Colonic mucosa (tissue), 4 donors: ENCODE data around the gene RASSF10. TPM values are rescaled to one million over a fixed set of nuclear protein-coding genes. Genes with fewer than 3 reads are reported as not detected.

Experiments used
- DNase-seq: peaks from one replicate; pipeline ENCODE4 v3.0.0-alpha.2; 2020
- H3K27ac ChIP-seq: fragments of 200-600 bp; one replicate; pipeline ENCODE4 v1.8.0; 2021
- H3K27me3 ChIP-seq: fragments of 200-600 bp; one replicate; pipeline ENCODE4 v1.8.0; 2021
- H3K36me3 ChIP-seq: fragments of 200-600 bp; one replicate; pipeline ENCODE4 v1.8.0; 2021
- H3K4me1 ChIP-seq: fragments of 200-600 bp; one replicate; pipeline ENCODE4 v1.8.0; 2021; ENCODE audit warnings: mild to moderate bottlenecking
- H3K4me3 ChIP-seq: fragments of 200-600 bp; one replicate; pipeline ENCODE4 v1.8.0; 2021
- H3K9ac ChIP-seq, 2 donors: one replicate each; pipeline ENCODE4 v1.7.0; 2013; ENCODE audit warnings: control low read depth in 2 of 2, low read depth in 2 of 2, low read length in 2 of 2
- H3K9me3 ChIP-seq: fragments of 200-600 bp; one replicate; pipeline ENCODE4 v1.8.0; 2021
- CTCF ChIP-seq: fragments of 200-600 bp; IDR thresholded peaks from one replicate; pipeline ENCODE4 v1.8.0; 2022; ENCODE audit warnings: antibody characterized with exemption, mild to moderate bottlenecking
- intact Hi-C: fragments of 100-400 bp; cut with DNase I; formaldehyde crosslinking; loops from one replicate; pipeline ENCODE4 v1.14.1; 2022
- total RNA-seq, 2 donors: library from RNA; stranded (reverse); fragmentation: NEBNext Ultra II Directional in 1 of 2; extraction: Animal tissue kit (Norgen Biotek cat#: 25700) in 1 of 2; gene quantifications; one replicate each; pipeline ENCODE4 v1.2.1, GENCODE V29; 2021
- donor health status: healthy.
- donor health status: DM: no; HTN: no; CAD: no.
- donor health status: DM: no; HTN: no; CAD: no.

RASSF10 gene
- total RNA-seq, 2 donors from 2014 or later: 1.4 to 4.7 TPM

DNA sequence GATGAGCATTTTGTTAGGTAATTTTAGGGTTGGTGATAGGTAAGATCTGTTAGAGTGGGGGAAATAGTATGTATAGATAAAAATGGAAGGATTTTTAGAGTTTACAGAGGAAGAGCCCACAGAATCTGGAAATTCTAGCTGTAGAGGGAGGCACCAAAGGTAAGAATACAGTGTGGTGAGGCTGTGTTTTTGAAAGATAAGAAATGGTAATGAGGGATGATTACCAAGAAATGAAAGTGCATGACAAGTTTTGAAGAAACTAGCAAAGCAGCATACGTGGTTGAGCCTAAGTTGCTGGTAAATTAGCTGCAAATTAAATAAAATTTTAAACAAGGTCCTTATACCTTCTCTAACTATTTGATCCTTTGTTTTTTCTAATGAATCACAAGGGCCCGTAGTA lies 14.6 kb upstream of the RASSF10 start:
- intact Hi-C loops: no loop called here

GRCh38 chr11:12995188-12995587 lies 13.9 kb upstream of the RASSF10 start:
- no peak overlapping the region for H3K4me3 ChIP-seq
- no peak for DNase-seq
- H3K27ac ChIP-seq: no peak overlapping the region
- no peaks in the 10 kb centered on the region for H3K27me3 ChIP-seq
- H3K36me3 ChIP-seq: no peaks in the 10 kb centered on the region
- TF ChIP-seq CTCF: no peak
- no peak overlapping the region for H3K9ac ChIP-seq
- no peaks in the 10 kb centered on the region for H3K9me3 ChIP-seq
- no peaks in the 10 kb centered on the region for H3K4me1 ChIP-seq
- intact Hi-C loops: no loop called here

More for the DNA sequence above, 14.6 kb upstream of the RASSF10 start:
- no peak for TF ChIP-seq CTCF
- Histone ChIP-seq H3K27me3 (no peaks in the 10 kb centered on the region), H3K4me3 (no peak overlapping the region), H3K9ac (no peak overlapping the region), H3K4me1 (no peaks in the 10 kb centered on the region), H3K9me3 (no peaks in the 10 kb centered on the region), H3K36me3 (no peaks in the 10 kb centered on the region), H3K27ac (no peak overlapping the region)
- no peak for DNase-seq

DNA sequence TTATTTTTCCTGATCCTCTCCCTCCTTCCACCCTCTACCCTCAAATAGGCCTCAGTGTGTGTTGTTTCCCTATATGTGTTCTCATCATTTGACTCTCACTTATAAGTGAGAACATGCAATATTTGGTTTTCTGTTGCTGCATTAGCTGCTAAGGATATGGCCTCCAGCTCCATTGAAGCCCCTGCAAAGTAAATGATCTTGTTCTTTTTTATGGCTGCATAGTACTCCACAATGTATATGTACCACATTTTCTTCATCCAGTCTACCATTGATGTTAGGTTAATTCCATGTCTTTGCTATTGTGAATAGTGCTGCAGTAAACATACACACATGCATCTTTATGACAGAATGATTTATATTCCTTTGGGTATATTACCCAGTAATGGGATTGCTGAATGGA lies 13.3 kb upstream of the RASSF10 start:
- Histone ChIP-seq H3K9ac (no peak overlapping the region), H3K36me3 (no peaks in the 10 kb centered on the region), H3K4me1 (no peaks in the 10 kb centered on the region), H3K4me3 (no peak overlapping the region), H3K27me3 (no peaks in the 10 kb centered on the region), H3K9me3 (no peaks in the 10 kb centered on the region), H3K27ac (no peak overlapping the region)
- DNase-seq: no peak
- intact Hi-C loops: no loop called here
- no peak for TF ChIP-seq CTCF

GRCh38 chr11:12997168-12997567 lies 11.9 kb upstream of the RASSF10 start:
- H3K27me3 ChIP-seq: no peaks in the 10 kb centered on the region
- H3K27ac ChIP-seq: no peak overlapping the region
- no peak overlapping the region for H3K9ac ChIP-seq
- H3K36me3 ChIP-seq: no peaks in the 10 kb centered on the region
- no peak for DNase-seq
- H3K9me3 ChIP-seq: no peaks in the 10 kb centered on the region
- no peak for TF ChIP-seq CTCF
- intact Hi-C loops: no loop called here
- H3K4me3 ChIP-seq: no peak overlapping the region
- no peaks in the 10 kb centered on the region for H3K4me1 ChIP-seq

- no peak for TF ChIP-seq CTCF
- Histone ChIP-seq H3K4me1 (no peaks in the 10 kb centered on the region), H3K9ac (no peak overlapping the region), H3K9me3 (no peaks in the 10 kb centered on the region), H3K27me3 (no peaks in the 10 kb centered on the region), H3K27ac (no peak overlapping the region), H3K4me3 (no peak overlapping the region), H3K36me3 (no peaks in the 10 kb centered on the region)
- DNase-seq: no peak
- intact Hi-C loops: no loop called here
Measured at GRCh38 chr11:12998336-12998735, 10.8 kb upstream of the RASSF10 start.

GRCh38 chr11:12999597-12999996 lies 9.5 kb upstream of the RASSF10 start:
- no peak overlapping the region for H3K27ac ChIP-seq
- intact Hi-C loops: no loop called here
- H3K9me3 ChIP-seq: no peaks in the 10 kb centered on the region
- H3K4me3 ChIP-seq: no peak overlapping the region
- no peaks in the 10 kb centered on the region for H3K27me3 ChIP-seq
- no peak for TF ChIP-seq CTCF
- H3K9ac ChIP-seq: no peak overlapping the region
- DNase-seq: no peak
- H3K36me3 ChIP-seq: no peaks in the 10 kb centered on the region
- no peaks in the 10 kb centered on the region for H3K4me1 ChIP-seq
